GM18951 (cell line): ENCODE measurements around the gene UBAP1L.
"Not testable (repeated sequence)": the region's sequence is repeated elsewhere in the genome, so short reads cannot be mapped to it uniquely, and the experiment has no call there.

Experiments used
- POLR2A ChIP-seq: IDR thresholded peaks from 4 replicates; pipeline ENCODE4 v1.6.1; 2011; ENCODE audit warnings: mild to moderate bottlenecking; ENCODE audit not compliant: insufficient read length, insufficient read depth; ENCODE audit errors: extremely low read depth
- in situ Hi-C: fragments of 300-500 bp; cut with MboI; formaldehyde crosslinking; loops from one replicate; pipeline ENCODE4 v1.12.0; 2022; ENCODE audit warnings: low sequenced_read_pairs, mixed read lengths, inconsistent platforms; ENCODE audit not compliant: unreplicated experiment

UBAP1L gene

DNA sequence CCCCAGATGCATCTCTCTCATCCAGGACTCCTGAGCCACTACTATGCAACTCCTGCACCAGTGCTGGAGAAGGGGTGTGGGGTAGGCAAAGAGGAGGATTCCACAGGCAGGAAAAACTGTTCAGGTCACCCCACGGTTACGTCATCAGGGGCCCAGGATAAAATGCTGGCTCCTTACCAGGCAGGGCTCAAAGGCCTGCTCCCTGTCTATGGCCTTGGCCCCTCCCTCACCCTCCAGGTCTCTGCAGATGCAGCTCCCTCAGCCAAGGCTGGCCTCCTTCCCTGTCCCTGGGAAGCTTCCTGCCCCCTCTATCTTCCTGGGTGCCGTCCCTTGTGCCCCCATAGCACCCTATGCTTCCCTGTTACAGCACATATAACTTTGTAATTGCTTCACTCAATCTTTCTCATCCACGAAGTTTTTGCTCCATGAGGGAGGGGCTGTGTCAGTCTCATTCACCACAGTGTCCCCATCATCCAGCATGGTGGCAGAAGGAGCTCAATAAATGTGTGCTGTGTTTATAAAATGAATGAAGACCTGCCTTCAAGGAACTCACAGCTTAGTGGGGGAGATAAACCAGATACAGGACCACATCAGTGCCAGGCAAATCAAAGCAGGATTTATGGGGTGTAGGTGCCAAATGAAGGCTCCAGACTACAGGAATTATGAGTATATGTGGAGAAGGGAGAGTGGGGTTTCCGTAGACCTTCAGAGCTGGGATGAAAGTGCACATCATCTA is 19.8 kb downstream of the UBAP1L start:
- in situ Hi-C loops, result no loop called here
- no peak for TF ChIP-seq POLR2A

DNA sequence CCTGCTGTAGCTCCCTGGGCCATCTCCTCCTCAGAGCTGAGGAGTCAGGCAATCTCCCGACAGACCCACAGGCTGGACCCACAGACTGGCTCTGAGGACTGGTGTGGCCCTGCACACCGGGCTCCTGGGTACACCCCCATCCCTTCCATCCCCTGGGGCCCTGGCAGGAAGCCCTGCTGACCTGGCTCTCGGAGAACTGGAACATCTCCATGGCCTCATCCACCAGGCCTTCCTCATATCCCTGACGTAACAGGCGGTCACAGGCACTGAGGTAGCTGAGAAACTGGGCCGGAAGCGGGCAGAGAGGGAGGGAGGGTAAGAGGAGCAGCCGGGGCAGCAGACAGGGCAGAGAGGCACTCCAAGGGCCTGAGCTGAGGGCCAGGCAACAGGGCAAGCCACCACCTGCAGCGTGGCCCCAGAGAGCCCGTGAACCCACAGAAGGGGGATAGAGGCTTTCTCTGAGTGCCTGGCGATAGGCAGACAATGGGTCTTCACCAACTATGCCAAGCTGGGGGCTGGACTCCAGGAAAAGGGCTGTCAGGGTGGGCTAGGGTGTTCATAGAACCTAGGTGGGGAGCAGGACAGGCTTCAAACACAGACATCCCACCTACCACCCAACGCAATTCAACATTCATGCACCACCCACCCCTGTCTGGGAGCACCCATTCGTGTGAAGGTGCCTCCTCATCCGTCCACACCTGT is 20.6 kb downstream of the UBAP1L start:
- in situ Hi-C loops, result no loop called here

DNA sequence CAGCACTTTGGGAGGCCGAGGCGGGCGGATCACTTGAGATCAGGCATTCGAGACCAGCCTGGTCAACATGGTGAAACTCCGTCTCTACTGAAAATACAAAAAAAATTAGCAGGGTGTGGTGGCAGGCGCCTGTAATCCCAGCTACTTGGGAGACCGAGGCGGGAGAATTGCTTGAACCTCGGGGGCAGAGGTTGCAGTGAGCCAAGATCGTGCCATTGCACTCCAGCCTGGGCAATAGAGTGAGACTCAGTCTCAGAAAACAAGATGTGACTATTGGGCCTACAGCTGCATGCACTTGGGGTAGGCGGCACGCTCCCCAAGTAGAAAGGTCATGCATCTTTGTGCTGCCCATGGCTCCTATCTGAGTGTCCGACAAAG is 21.2 kb downstream of the UBAP1L start:
- in situ Hi-C loops, result not testable (repeated sequence)

More for the DNA sequence above, 20.6 kb downstream of the UBAP1L start:
- no peak for TF ChIP-seq POLR2A

DNA sequence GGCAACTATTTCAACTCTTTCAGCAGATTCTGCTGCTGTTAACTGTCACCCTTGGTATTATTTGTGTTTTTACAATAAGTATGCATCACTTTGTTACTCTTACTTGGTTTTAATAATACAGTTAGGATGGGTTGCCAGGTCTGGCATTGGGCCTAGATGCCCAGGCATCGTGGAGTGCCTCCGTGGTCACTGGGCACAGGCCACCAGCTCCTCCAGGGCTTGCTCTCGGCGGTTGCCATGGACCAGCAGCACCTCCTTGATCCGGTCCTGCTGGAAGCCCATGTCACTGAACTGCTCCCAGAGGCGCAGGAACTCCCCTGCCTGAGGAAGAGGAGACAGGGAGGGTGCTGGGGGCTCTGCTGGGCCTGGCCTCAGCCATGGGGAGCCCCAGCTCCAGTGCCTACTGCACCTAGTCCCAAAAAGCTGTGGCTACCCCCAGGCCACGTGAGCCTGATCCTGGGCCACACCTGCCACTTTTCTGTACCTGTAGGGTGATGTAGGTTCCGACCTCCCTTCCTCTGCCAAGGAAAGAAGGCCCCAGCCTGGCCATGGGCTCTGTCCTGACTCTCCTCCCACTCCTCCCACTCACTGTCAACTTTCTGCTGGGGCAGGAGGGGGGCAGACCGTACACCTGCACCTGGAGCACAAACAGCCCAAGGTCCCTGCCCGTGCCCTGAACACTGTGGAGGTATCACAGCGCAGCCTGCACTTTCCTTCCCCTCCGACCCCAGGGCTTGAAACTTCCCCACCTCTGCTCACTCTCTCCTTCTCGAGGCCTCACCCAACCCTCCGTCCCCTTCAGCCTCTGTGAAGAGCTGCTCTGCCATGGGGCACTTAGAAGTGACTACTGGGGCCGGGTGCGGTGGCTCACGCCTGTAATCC is 21.8 kb downstream of the UBAP1L start:
- no peak for TF ChIP-seq POLR2A
- in situ Hi-C loops, result no loop called here

DNA sequence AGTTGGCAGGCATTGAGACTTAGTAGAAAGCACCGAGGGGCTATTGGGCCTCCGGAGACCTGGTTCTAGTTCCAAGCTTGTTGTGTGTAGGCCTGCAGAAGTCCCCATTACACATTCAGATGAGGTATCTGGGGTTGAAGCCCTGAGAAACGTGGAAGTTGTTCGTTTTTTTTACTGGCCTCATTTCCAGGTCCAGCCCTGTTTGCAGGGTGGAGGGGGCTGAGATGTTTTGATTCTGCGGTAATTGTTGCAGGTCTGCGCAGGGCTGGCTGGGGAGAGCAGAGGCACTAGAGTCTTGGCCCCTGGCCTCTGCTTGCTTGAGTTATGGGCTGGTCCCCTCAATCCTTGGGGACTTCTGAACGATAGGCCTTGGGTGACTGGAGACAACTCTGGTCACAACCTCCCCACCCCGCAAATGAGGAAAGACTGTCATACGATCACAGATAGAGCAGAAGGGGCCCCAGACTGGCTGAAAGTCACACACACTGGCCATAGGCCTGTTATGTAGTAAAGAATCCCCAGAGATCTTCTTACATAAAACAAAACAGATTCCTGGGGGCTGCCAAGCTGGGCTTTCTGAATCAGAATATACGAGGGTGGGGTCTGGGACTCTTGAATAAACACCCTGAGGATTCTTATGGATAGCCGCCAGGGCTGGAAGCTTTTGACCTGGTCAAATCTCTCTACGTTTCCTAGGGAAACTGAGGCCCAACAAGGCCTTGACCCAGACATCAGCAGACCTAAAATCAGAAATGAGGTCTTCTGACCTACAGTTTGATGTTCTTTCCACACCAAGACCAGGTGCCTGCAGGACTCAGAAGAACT is 22.8 kb downstream of the UBAP1L start:
- in situ Hi-C loops, result no loop called here
- TF ChIP-seq POLR2A, result no peak

DNA sequence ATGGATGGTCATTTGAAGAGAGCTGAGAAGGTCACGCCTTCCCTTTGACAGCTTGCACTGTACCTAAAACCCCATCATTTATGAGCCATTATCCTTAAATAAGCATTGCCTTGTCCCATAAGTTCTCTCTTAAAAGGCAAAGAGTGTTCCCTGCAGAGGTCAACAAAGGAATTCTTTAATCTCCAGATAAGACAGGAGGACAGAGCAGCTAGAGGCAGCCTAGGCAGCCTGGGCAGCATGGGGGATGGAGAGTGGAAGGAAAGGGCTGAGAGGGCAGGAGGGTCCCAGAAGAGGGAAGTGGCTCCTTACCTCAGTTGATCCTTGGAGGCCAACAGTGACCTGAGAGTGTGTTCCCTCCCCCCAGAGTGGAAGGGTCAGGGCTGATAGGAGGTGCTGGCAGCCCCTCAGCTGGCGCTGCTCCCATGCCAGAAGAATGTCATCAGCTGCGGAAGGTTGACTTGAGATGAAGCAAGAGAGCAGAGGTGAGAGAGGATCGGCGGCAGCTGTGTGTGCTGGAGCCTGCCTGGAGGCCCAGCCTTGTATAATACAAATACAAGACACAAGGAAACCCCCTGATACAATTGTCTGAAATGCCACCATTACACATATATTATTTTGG is 25.7 kb downstream of the UBAP1L start:
- TF ChIP-seq POLR2A, result no peak
- in situ Hi-C loops, result no loop called here

DNA sequence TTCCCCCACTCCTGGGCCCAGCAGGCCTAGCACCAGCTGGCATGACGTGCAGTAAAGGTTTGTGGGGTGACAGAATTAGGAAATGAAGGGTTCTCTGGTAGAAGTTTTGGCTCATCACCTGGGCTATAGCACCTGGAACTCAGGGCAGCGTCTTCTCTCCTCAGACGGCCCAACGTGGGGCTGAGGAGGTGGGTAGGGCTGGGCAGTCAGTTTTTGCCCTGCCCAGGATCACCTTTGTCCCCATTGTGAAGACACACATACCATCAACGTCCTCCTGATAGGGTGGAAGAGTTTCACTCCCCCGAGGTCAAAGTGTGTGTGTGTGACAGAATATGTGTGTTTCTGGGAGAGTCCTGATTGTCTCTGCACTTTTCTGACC is 26.4 kb downstream of the UBAP1L start:
- in situ Hi-C loops, result no loop called here
- TF ChIP-seq POLR2A, result no peak

DNA sequence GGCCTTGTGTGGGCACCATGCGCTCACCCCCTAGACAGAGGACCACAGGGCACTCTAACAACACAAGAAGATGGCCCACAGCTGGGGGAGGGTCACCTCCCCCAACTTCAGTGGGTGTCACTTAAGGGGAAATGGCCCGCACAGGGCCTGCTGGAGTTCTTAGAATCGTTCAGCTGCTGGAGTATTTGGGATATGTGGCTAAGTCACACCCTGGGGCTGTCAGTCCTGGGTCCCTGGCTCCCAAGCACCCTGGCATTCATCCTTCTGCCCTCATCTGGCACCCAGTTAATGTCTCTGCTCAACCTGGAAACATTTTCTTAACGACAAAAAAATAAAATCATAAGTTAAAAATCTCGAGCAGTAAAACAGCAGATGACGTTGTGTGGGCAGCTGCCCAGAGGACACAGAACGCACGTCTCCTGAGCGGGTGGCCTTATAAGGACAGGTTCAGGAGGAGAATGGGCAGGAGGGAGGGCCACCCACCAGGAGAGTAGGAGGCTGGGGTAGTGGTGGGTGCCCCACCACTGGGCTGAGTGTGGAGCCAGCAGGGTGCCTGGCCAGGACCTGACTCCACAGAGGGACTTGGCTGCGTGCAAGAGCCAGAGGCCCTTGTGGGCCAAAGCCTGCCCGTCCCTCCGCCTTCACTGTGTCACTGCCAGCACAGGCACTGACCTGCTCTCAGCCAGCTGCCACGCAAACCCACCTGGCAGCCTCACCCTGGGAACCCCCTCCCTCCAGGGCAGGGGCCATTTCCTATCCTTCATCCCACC is 26.9 kb downstream of the UBAP1L start:
- in situ Hi-C loops, result no loop called here
- no peak for TF ChIP-seq POLR2A

DNA sequence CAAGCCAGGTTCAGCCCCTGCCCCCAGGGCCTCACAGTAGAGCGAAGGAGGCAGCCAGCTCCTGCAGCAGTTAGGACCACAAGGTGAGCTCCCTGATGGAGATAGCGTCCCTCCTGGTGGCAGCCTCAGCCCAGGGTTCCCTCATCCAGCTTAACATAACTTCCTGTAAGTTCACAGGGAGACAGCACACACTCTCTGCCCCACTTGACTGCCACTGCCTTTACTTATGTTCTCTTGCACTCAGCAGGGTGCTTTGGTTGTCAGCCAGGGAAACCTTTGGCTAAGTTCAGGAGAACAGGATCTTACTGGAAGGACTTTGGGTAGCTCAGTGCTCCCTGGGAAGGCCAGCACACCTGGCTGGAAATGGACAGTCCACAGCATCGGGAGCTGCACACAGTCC is 27.6 kb downstream of the UBAP1L start:
- TF ChIP-seq POLR2A, result no peak
- in situ Hi-C loops, result no loop called here

DNA sequence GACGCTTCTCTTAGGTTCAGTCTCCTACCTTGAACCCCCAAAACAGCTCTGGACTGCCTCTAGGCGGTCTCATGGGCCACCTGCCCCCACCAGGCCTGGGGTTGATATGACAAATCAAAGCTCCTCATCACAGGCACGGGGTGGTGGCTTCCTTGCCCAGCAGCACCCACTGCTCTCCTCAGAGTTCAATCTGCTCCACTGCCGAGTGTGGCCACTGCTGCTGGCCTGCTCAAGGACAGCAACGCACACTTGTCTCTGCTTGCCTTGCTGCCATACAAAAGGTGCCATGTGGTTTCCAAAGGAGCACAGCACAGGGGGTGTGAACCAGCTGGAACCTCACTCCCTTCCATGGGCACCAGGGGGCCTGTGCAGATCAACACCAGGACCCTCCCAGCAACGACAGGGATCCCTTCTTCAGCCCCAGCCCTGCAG is 28.3 kb downstream of the UBAP1L start:
- TF ChIP-seq POLR2A, result no peak
- in situ Hi-C loops, result no loop called here

DNA sequence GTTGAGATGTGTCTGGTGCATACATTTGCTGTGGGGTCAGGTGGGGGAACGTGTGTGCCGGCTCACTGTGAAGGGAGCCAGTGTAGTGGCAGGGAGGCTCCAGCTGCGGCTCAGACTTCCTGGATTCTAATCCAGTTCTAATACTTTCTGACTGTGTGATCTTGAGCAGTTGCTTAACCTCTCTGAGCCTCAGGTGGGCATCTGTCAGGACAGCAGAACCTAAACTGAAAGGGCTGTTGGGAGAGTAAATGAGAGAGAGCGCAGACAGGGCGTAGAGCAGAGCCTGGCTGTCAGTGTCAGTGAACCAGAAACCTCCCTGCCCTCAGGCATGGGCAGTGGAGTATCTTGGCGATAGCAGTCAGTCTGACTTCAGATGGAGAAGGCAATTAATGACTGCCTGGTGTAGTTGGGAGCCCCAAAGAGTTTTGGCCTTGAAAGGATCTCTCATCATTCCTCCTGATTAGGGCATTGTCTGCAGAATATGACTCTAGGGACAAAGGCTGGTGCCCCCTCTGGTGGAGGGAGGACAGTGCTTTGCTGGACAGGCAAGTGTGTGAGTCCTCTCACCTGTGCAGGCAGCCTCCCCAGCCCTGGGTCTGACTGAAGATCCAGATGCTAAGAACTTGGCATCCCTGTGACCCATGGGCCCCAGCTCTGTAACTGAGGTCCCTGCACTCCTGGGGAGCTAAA is 28.9 kb downstream of the UBAP1L start:
- TF ChIP-seq POLR2A, result no peak
- in situ Hi-C loops, result no loop called here
